ENCODE measurements around the gene JAKMIP1.

DNA sequence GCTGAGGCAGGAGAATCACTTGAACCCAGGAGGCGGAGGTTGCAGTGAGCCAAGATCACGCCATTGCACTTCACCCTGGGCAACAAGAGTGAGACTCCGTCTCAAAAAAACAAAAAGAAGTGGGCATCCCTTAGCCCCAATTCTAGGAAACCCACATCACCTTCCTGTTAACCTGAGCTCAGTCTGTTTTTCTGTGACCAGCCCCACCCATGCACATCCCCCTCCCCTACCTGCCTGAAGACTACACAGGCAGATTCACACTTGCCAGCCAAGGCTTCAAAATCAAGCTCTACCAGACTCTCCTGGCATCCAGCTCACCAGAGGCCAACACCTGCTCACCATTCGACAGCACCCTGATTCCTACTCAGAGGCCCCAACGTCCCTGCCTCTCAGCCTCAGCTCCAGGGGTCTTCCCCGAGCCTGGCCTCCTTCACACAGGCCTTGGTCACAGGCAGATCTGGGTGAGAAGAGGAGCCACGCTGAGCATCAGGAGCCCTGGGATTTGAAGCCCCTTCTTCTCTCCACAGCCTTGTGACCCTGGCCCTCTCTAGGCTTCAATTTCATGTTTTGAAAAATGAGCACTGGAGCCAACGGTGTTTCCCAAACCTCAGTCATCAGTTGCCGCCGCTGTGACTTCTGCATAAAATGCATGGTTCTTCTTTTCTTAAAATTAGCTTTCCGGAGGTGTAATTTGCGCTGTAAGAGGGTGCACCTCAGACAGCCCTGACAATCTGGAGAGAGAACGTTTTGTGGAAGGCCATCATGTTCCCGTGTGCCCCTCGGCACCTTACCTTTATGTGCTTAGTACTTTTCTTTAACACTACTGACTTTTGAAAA, 47.3 kb downstream of the JAKMIP1 start:
- TF ChIP-seq, protein P1, sequence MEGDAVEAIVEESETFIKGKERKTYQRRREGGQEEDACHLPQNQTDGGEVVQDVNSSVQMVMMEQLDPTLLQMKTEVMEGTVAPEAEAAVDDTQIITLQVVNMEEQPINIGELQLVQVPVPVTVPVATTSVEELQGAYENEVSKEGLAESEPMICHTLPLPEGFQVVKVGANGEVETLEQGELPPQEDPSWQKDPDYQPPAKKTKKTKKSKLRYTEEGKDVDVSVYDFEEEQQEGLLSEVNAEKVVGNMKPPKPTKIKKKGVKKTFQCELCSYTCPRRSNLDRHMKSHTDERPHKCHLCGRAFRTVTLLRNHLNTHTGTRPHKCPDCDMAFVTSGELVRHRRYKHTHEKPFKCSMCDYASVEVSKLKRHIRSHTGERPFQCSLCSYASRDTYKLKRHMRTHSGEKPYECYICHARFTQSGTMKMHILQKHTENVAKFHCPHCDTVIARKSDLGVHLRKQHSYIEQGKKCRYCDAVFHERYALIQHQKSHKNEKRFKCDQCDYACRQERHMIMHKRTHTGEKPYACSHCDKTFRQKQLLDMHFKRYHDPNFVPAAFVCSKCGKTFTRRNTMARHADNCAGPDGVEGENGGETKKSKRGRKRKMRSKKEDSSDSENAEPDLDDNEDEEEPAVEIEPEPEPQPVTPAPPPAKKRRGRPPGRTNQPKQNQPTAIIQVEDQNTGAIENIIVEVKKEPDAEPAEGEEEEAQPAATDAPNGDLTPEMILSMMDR (IDR thresholded peaks at IDR 0.05) = no peak
- TF ChIP-seq POLR2A (IDR thresholded peaks at IDR 0.05) = no peak
